Measurements from ENCODE around the gene PCDH15.

GRCh38 chr10:54530299-54530698 is 270.7 kb downstream of the PCDH15 start:
- TF ChIP-seq CTCF (IDR thresholded peaks at IDR 0.05; ENCODE audit: low read length) = no peak
- no peak for TF ChIP-seq EZH2 (optimal IDR thresholded peaks at IDR 0.05; ENCODE audit: low read depth, low read length)
- TF ChIP-seq EZH2phosphoT487 (IDR thresholded peaks at IDR 0.05; ENCODE audit: low read length) = no peak

All from MM.1S (cell line).